Measurements from ENCODE around the gene LDLRAD4.

Gene LDLRAD4

DNA sequence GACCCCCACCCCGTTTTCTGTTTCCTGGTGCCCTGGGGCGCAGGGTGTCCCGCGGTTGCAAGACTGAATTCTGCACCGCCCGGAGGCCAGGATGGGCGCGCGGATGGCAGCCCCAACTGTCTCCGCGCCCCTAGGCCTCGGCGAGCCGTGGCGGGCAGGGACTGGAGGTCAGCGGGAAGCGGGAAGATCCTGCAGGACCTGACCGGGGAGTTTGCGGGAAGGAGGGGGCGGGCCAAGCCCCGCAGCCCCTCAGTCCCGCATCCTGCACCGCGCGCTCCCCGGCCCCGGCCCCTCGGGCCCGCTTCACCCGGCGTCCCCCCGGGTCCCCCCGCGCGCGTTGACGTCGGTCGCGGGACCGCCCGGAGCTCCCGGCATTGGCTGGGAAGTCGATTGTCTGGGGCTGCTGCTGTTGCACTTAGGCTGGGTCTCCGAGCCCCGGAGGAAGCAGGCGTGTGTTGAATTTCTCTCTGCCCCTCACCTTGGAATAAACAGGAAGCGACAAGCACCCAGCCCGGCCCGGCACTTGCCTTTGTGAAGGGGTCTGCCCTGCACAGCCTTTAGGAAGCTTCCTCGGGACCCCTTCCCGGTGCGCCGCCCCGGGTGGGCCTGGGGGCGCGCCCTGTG lies at the start of gene LDLRAD4:
Gene LDLRAD4, plus strand, starts transcription at position 393 of the 624 bp plus-strand sequence.
- no peak for DNase-seq (ENCODE audit: low read depth, low spot score)

DNA sequence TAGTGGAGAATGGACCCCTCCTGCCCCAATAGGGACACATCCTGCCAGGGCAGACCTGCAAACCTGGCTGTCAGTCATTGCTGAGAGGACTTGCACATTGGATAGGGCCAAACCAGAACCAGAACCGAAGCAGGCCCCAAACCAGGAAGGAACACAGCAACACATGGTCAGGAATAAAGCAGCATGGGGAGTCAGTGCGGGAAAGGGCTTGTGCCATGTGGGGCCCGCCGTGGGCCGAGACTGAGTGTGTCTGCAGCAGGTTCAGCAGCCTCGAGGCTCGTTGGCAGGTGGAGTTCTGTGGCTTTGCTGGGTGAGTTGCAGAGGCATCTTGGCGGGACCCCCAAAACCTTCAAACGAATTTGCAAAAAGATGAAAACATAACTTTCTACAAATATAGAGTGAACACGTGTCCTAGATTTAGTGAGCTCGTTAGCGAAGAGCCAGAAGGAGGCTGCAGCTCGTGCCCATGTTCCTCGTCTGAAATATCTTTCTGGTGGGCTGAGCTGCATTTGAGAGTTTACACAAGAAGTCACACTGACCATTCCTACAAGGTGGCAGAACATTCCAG lies 44.9 kb upstream of the LDLRAD4 start:
- TF ChIP-seq FOXP2 (optimal IDR thresholded peaks at IDR 0.05; ENCODE audit: control extremely low read depth, extremely low read length, insufficient read depth), result no peak
- Histone ChIP-seq H3K9ac (ENCODE audit: insufficient read length) (no peak overlapping the region), H3K9me3 (ENCODE audit: low read depth, low read length) (no peaks in the 10 kb centered on the region), H3K27ac (no peak overlapping the region), H3K4me3 (no peak overlapping the region), H3K36me3 (ENCODE audit: insufficient read depth, low read length) (no peaks in the 10 kb centered on the region)
- DNase-seq (ENCODE audit: low read depth, low spot score), result no peak

More for the DNA sequence above, at the start of gene LDLRAD4:
- Histone ChIP-seq H3K9ac (ENCODE audit: insufficient read length) (peak within 1 kb of the TSS; percentile 37), H3K4me3 (peak within 1 kb of the TSS; percentile 83), H3K36me3 (ENCODE audit: insufficient read depth, low read length) (no peaks in the 10 kb centered on the region), H3K27ac (no peak within 1 kb of the TSS), H3K9me3 (ENCODE audit: low read depth, low read length) (no peaks in the 10 kb centered on the region)
- no peak for TF ChIP-seq FOXP2 (optimal IDR thresholded peaks at IDR 0.05; ENCODE audit: control extremely low read depth, extremely low read length, insufficient read depth)
- TF ChIP-seq EZH2 (IDR thresholded peaks at IDR 0.05), result no peak
- no peak for TF ChIP-seq POLR2AphosphoS5 (IDR thresholded peaks at IDR 0.05; ENCODE audit: borderline replicate concordance, low read depth, low read length)

- H3K27ac ChIP-seq, result no peak overlapping the region
- TF ChIP-seq FOXP2 (optimal IDR thresholded peaks at IDR 0.05; ENCODE audit: control extremely low read depth, extremely low read length, insufficient read depth) (no peak), EZH2 (IDR thresholded peaks at IDR 0.05) (no peak), POLR2AphosphoS5 (IDR thresholded peaks at IDR 0.05; ENCODE audit: borderline replicate concordance, low read depth, low read length) (no peak)
- no peak for DNase-seq (ENCODE audit: low read depth, low spot score)
- no peak overlapping the region for H3K9ac ChIP-seq (ENCODE audit: insufficient read length)
- no peaks in the 10 kb centered on the region for H3K9me3 ChIP-seq (ENCODE audit: low read depth, low read length)
- H3K36me3 ChIP-seq (ENCODE audit: insufficient read depth, low read length), result no peaks in the 10 kb centered on the region
- H3K4me3 ChIP-seq, result no peak overlapping the region
These were observed 43.3 kb upstream of the LDLRAD4 start for GRCh38 chr18:13175266-13175665.

DNA sequence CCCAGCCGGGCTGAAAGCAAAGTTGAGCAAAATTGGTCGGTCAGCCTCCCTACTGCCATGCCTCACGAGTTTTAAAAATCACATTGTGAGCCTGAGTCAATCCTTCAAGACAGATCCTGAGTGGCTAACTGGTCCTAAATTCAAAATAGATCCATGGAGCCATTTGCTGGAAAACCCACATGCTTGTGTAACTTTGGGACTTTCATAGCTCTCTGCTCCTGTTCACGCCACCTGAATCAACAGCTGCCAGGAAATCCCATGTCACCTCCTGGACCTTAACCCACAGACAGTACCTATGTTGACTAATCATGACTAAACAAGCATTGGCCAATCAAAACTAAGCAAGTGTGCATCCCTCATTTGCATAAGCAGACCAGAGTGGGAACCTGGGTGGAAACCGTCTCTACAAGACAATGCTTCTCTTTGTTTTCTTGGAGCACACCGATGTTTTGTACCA lies 42.8 kb upstream of the LDLRAD4 start:
- TF ChIP-seq POLR2AphosphoS5 (IDR thresholded peaks at IDR 0.05; ENCODE audit: borderline replicate concordance, low read depth, low read length) (no peak), FOXP2 (optimal IDR thresholded peaks at IDR 0.05; ENCODE audit: control extremely low read depth, extremely low read length, insufficient read depth) (no peak), EZH2 (IDR thresholded peaks at IDR 0.05) (no peak)
- no peak overlapping the region for H3K27ac ChIP-seq
- no peaks in the 10 kb centered on the region for H3K36me3 ChIP-seq (ENCODE audit: insufficient read depth, low read length)
- H3K4me3 ChIP-seq, result no peak overlapping the region
- DNase-seq (ENCODE audit: low read depth, low spot score), result no peak
- H3K9me3 ChIP-seq (ENCODE audit: low read depth, low read length), result no peaks in the 10 kb centered on the region
- no peak overlapping the region for H3K9ac ChIP-seq (ENCODE audit: insufficient read length)

- H3K4me3 ChIP-seq, result no peak overlapping the region
- no peak overlapping the region for H3K27ac ChIP-seq
- H3K36me3 ChIP-seq (ENCODE audit: insufficient read depth, low read length), result no peaks in the 10 kb centered on the region
- no peaks in the 10 kb centered on the region for H3K9me3 ChIP-seq (ENCODE audit: low read depth, low read length)
- DNase-seq (ENCODE audit: low read depth, low spot score), result no peak
- H3K9ac ChIP-seq (ENCODE audit: insufficient read length), result no peak overlapping the region
- no peak for TF ChIP-seq POLR2AphosphoS5 (IDR thresholded peaks at IDR 0.05; ENCODE audit: borderline replicate concordance, low read depth, low read length)
- TF ChIP-seq EZH2 (IDR thresholded peaks at IDR 0.05), result no peak
- no peak for TF ChIP-seq FOXP2 (optimal IDR thresholded peaks at IDR 0.05; ENCODE audit: control extremely low read depth, extremely low read length, insufficient read depth)
These were observed 41.7 kb upstream of the LDLRAD4 start for GRCh38 chr18:13176847-13177246.

GRCh38 chr18:13178197-13178596 lies 40.4 kb upstream of the LDLRAD4 start:
- no peak overlapping the region for H3K27ac ChIP-seq
- no peak for DNase-seq (ENCODE audit: low read depth, low spot score)

GRCh38 chr18:13178976-13179375 lies 39.6 kb upstream of the LDLRAD4 start:
- no peaks in the 10 kb centered on the region for H3K9me3 ChIP-seq (ENCODE audit: low read depth, low read length)
- TF ChIP-seq EZH2 (IDR thresholded peaks at IDR 0.05) (no peak), FOXP2 (optimal IDR thresholded peaks at IDR 0.05; ENCODE audit: control extremely low read depth, extremely low read length, insufficient read depth) (no peak), POLR2AphosphoS5 (IDR thresholded peaks at IDR 0.05; ENCODE audit: borderline replicate concordance, low read depth, low read length) (no peak)
- H3K27ac ChIP-seq, result no peak overlapping the region
- no peaks in the 10 kb centered on the region for H3K36me3 ChIP-seq (ENCODE audit: insufficient read depth, low read length)
- no peak overlapping the region for H3K9ac ChIP-seq (ENCODE audit: insufficient read length)
- DNase-seq (ENCODE audit: low read depth, low spot score), result no peak
- no peak overlapping the region for H3K4me3 ChIP-seq

More at GRCh38 chr18:13178197-13178596, 40.4 kb upstream of the LDLRAD4 start:
- TF ChIP-seq POLR2AphosphoS5 (IDR thresholded peaks at IDR 0.05; ENCODE audit: borderline replicate concordance, low read depth, low read length), result no peak
- TF ChIP-seq EZH2 (IDR thresholded peaks at IDR 0.05), result no peak
- no peak for TF ChIP-seq FOXP2 (optimal IDR thresholded peaks at IDR 0.05; ENCODE audit: control extremely low read depth, extremely low read length, insufficient read depth)
- no peak overlapping the region for H3K4me3 ChIP-seq
- H3K36me3 ChIP-seq (ENCODE audit: insufficient read depth, low read length), result no peaks in the 10 kb centered on the region
- no peak overlapping the region for H3K9ac ChIP-seq (ENCODE audit: insufficient read length)
- H3K9me3 ChIP-seq (ENCODE audit: low read depth, low read length), result no peaks in the 10 kb centered on the region

GRCh38 chr18:13179566-13180113 lies 38.9 kb upstream of the LDLRAD4 start:
- no peak for DNase-seq (ENCODE audit: low read depth, low spot score)
- Histone ChIP-seq H3K36me3 (ENCODE audit: insufficient read depth, low read length) (no peaks in the 10 kb centered on the region), H3K27ac (no peak overlapping the region), H3K4me3 (no peak overlapping the region), H3K9me3 (ENCODE audit: low read depth, low read length) (no peaks in the 10 kb centered on the region), H3K9ac (ENCODE audit: insufficient read length) (no peak overlapping the region)
- no peak for TF ChIP-seq EZH2 (IDR thresholded peaks at IDR 0.05)
- TF ChIP-seq FOXP2 (optimal IDR thresholded peaks at IDR 0.05; ENCODE audit: control extremely low read depth, extremely low read length, insufficient read depth), result no peak
- no peak for TF ChIP-seq POLR2AphosphoS5 (IDR thresholded peaks at IDR 0.05; ENCODE audit: borderline replicate concordance, low read depth, low read length)

All from SK-N-MC (cell line).